MM.1S (cell line): ENCODE measurements around the gene PLXND1.

ENCODE experiments used
- DNase-seq: peaks from one replicate; pipeline ENCODE4 v3.0.0-alpha.2; 2015
- H2AFZ ChIP-seq: fragments of 300-600 bp; sonication (generic); 2 replicates; pipeline ENCODE4 v1.6.0; 2016; ENCODE audit warnings: antibody characterized with exemption, low read length
- H3F3A ChIP-seq: fragments of 300-600 bp; sonication (generic); 2 replicates; pipeline ENCODE4 v1.6.1; 2016; ENCODE audit warnings: mild to moderate bottlenecking, antibody characterized with exemption, low read length, moderate library complexity, mixed read lengths; ENCODE audit not compliant: insufficient read depth
- H3K27ac ChIP-seq: fragments of 300-600 bp; sonication (generic); 2 replicates; pipeline ENCODE4 v1.5.1; 2016; ENCODE audit warnings: mild to moderate bottlenecking, low read length
- H3K27me3 ChIP-seq: fragments of 300-600 bp; sonication (generic); replicated peaks from 2 replicates; pipeline ENCODE4 v1.6.0; 2016; ENCODE audit warnings: low read length; ENCODE audit not compliant: insufficient read depth
- H3K36me3 ChIP-seq: fragments of 300-600 bp; sonication (generic); replicated peaks from 2 replicates; pipeline ENCODE4 v1.6.1; 2016; ENCODE audit warnings: mild to moderate bottlenecking, low read length, mixed read lengths; ENCODE audit not compliant: insufficient read depth
- H3K4me1 ChIP-seq: fragments of 300-600 bp; sonication (generic); 2 replicates; pipeline ENCODE4 v1.6.1; 2016; ENCODE audit warnings: low read length, mixed read lengths
- H3K4me2 ChIP-seq: fragments of 300-600 bp; sonication (generic); 2 replicates; pipeline ENCODE4 v1.6.0; 2016; ENCODE audit warnings: low read depth, low read length
- H3K4me3 ChIP-seq: fragments of 300-600 bp; sonication (generic); 2 replicates; pipeline ENCODE4 v1.5.1; 2016; ENCODE audit warnings: low read length, mixed read lengths
- H3K79me2 ChIP-seq: fragments of 300-600 bp; sonication (generic); 2 replicates; pipeline ENCODE4 v1.6.1; 2016; ENCODE audit warnings: mixed run types, low read length, mixed read lengths
- H3K9ac ChIP-seq: fragments of 300-600 bp; sonication (generic); 2 replicates; pipeline ENCODE4 v1.6.1; 2016; ENCODE audit warnings: low read length, mixed read lengths
- H3K9me2 ChIP-seq: fragments of 300-600 bp; sonication (generic); replicated peaks from 2 replicates; pipeline ENCODE4 v1.6.1; 2016; ENCODE audit warnings: mild to moderate bottlenecking, low read length, mixed read lengths; ENCODE audit not compliant: insufficient read depth
- H3K9me3 ChIP-seq: fragments of 300-600 bp; sonication (generic); replicated peaks from 2 replicates; pipeline ENCODE4 v1.6.1; 2016; ENCODE audit warnings: mild to moderate bottlenecking, low read length, mixed read lengths; ENCODE audit not compliant: insufficient read depth
- H4K20me1 ChIP-seq: fragments of 300-600 bp; sonication (generic); 2 replicates; pipeline ENCODE4 v1.6.1; 2016; ENCODE audit warnings: mild to moderate bottlenecking, low read length, moderate library complexity, mixed read lengths; ENCODE audit not compliant: insufficient read depth
- EZH2 ChIP-seq: fragments of 300-600 bp; sonication (generic); optimal IDR thresholded peaks from 2 replicates; pipeline ENCODE3; 2017; ENCODE audit warnings: low read depth, mild to moderate bottlenecking, antibody characterized with exemption, low read length, mixed read lengths
- EZH2phosphoT487 ChIP-seq: fragments of 300-600 bp; sonication (generic); IDR thresholded peaks from 2 replicates; pipeline ENCODE4 v1.6.1; 2018; ENCODE audit warnings: antibody characterized with exemption, low read length
- TF ChIP-seq, protein P1 (sequence below): fragments of 300-600 bp; sonication (generic); IDR thresholded peaks from 2 replicates; pipeline ENCODE4 v1.5.1; 2016; ENCODE audit warnings: antibody characterized with exemption, low read length, mixed read lengths

PLXND1 gene

DNA sequence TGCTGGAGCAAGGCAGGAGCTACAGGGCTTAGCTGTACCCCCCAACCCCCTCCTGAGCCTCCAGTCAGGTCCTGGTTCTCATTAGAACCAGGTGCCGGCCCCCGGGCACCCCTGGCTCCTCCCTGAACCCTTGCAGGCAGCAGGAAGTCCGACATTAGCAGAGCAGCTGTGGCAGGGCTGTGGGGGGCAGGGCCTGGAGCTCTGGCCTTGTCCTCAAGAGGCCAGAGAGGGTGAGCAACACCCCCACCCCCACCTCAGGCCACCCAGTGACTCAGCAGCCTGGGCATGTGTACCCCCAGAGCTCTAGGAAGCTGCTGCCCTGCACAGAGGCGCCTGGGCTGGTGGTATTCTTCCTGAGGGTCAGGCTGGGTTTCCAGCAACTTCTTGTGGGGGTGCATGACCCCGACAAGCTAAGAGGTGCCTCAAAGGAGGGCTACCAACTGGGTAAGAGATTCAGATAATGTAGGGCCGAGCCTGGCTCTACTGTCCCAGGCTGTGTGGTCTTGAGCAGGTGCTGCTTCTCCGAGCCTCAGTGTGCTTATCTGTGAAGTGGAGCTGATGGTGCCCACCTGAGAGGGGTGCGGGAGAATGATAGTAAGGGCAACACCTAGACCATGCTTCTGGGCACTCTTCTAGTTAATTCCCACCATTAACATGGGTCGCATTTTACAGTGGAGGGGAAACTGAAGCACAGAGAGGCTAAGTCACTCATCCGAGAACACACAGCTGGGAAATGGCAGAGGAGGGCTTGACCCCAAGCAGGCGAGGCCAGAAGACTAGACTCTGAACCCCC is 47.5 kb downstream of the PLXND1 start:
- DNase-seq, result peak; percentile 53
- Histone ChIP-seq H3K27ac (no peak overlapping the region), H3K27me3 (no peaks in the 10 kb centered on the region), H3K9ac (no peak overlapping the region), H3K4me3 (no peak overlapping the region), H2AFZ (peak overlapping the region; percentile 64), H3K9me3 (no peaks in the 10 kb centered on the region), H3F3A (no peaks in the 10 kb centered on the region), H3K79me2 (no peaks in the 10 kb centered on the region), H3K4me2 (no peak overlapping the region; the same call in 1 of the 2 replicates), H3K4me1 (peaks cover 7% of the 10 kb centered on the region), H3K9me2 (no peaks in the 10 kb centered on the region), H4K20me1 (no peaks in the 10 kb centered on the region), H3K36me3 (no peaks in the 10 kb centered on the region)
- TF ChIP-seq EZH2phosphoT487 (no peak), EZH2 (no peak)
- TF ChIP-seq, protein P1, sequence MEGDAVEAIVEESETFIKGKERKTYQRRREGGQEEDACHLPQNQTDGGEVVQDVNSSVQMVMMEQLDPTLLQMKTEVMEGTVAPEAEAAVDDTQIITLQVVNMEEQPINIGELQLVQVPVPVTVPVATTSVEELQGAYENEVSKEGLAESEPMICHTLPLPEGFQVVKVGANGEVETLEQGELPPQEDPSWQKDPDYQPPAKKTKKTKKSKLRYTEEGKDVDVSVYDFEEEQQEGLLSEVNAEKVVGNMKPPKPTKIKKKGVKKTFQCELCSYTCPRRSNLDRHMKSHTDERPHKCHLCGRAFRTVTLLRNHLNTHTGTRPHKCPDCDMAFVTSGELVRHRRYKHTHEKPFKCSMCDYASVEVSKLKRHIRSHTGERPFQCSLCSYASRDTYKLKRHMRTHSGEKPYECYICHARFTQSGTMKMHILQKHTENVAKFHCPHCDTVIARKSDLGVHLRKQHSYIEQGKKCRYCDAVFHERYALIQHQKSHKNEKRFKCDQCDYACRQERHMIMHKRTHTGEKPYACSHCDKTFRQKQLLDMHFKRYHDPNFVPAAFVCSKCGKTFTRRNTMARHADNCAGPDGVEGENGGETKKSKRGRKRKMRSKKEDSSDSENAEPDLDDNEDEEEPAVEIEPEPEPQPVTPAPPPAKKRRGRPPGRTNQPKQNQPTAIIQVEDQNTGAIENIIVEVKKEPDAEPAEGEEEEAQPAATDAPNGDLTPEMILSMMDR, result no peak

DNA sequence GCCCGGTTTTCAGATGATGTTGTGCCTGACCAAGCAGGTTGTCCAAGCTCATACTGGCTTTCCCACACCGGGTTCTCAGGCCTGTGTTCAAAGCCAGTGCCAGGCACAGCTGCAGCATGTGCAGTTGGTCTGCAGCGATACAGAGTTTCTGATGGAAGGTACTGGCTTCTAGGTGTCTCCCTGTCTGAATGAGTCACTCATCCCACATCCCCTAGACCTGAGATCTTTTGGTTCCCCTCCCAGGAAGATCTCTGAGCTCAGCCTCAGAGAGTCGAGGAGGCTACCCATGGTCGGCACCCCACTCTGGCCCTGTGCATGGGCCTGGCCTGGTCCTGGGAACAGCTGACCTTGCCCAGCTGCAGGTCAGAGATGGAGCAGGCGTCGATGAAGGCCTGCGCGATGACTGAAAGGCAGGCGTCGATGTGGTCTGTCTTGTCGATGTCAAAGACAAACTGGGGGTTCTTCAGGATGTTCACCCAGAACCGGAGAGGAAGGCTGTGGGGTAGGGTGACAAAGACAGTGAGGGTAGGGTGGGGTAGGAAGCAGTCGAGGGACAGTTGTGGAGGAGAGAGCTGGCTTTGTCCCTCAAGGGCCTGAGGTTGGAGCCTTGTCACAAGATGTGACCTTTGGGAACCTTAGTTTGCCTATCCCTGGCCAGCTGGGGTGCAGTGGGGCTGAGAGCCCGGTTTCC is 48.2 kb downstream of the PLXND1 start:
- peaks cover 7% of the 10 kb centered on the region for H3K4me1 ChIP-seq
- no peaks in the 10 kb centered on the region for H3K79me2 ChIP-seq
- no peaks in the 10 kb centered on the region for H3K9me3 ChIP-seq
- no peak overlapping the region for H3K27ac ChIP-seq
- DNase-seq, result no peak
- no peaks in the 10 kb centered on the region for H3K36me3 ChIP-seq
- no peak overlapping the region for H3K4me3 ChIP-seq
- H2AFZ ChIP-seq, result peak overlapping the region; percentile 64
- no peak overlapping the region; the same call in 1 of the 2 replicates for H3K4me2 ChIP-seq
- H3K27me3 ChIP-seq, result no peaks in the 10 kb centered on the region
- TF ChIP-seq EZH2phosphoT487 (no peak), EZH2 (no peak)
- TF ChIP-seq, protein P1, result no peak
- H3K9me2 ChIP-seq, result no peaks in the 10 kb centered on the region
- no peaks in the 10 kb centered on the region for H4K20me1 ChIP-seq
- no peak overlapping the region for H3K9ac ChIP-seq
- H3F3A ChIP-seq, result no peaks in the 10 kb centered on the region

DNA sequence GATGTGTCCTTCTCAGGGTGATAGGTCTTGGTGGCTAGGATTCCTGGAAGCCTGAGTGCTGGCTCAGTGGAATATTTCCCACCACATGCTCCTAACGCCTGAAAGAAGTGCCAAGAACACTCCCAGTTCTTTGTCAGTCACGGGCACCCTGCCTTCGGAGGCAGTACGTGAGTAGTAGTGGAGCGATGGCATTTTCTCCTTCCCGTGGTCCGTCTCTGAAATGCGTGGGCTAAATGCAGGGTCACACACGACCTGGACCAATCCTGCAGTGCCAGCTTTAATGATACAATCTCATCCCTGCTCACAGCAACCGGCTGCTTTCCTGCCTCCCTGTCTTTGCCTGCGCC is 49.0 kb downstream of the PLXND1 start:
- Histone ChIP-seq H3K36me3 (no peaks in the 10 kb centered on the region), H3K4me1 (peaks cover 7% of the 10 kb centered on the region)

More for the DNA sequence above, 49.0 kb downstream of the PLXND1 start:
- Histone ChIP-seq H3K27ac (no peak overlapping the region), H3K4me3 (no peak overlapping the region), H4K20me1 (no peaks in the 10 kb centered on the region), H3K9ac (no peak overlapping the region), H3K27me3 (no peaks in the 10 kb centered on the region), H3K4me2 (no peak overlapping the region), H3K79me2 (no peaks in the 10 kb centered on the region), H3K9me2 (no peaks in the 10 kb centered on the region), H2AFZ (no peak overlapping the region), H3K9me3 (no peaks in the 10 kb centered on the region), H3F3A (no peaks in the 10 kb centered on the region)
- TF ChIP-seq EZH2 (no peak), EZH2phosphoT487 (no peak)
- TF ChIP-seq, protein P1, result no peak
- DNase-seq, result no peak
